Sigmoid colon (tissue), 7 donors: ENCODE measurements around the gene PYGO1. TPM values are rescaled to one million over a fixed set of nuclear protein-coding genes. Genes with fewer than 3 reads are reported as not detected.

Experiments
- DNase-seq: peaks from one replicate; pipeline ENCODE4 v3.0.0-alpha.2; 2019
- H3K27ac ChIP-seq, 4 donors: fragments of 200-600 bp; sonication (generic); one replicate each; pipeline ENCODE4 v1.5.1; 2016 to 2019; ENCODE audit warnings: mild to moderate bottlenecking in 1 of 4
- H3K27me3 ChIP-seq, 3 donors: fragments of 200-600 bp; sonication (generic); one replicate each; pipeline ENCODE4 v1.5.1; 2019; ENCODE audit warnings: mild to moderate bottlenecking in 1 of 3
- H3K36me3 ChIP-seq, 4 donors: fragments of 200-600 bp; sonication (generic); one replicate each; pipeline ENCODE4 v1.5.1; 2016 to 2019
- H3K4me1 ChIP-seq, 4 donors: fragments of 200-600 bp; sonication (generic); one replicate each; pipeline ENCODE4 v1.5.1; 2017 to 2019
- H3K4me3 ChIP-seq, 4 donors: fragments of 200-600 bp; sonication (generic); one replicate each; pipeline ENCODE4 v1.5.1; 2017 to 2019; ENCODE audit warnings: mild to moderate bottlenecking in 2 of 4, moderate library complexity in 1 of 4
- H3K9me3 ChIP-seq, 4 donors: fragments of 200-600 bp in 3 of 4; sonication (generic) in 3 of 4; one replicate each; pipeline versions ENCODE4 v1.5.1 to v1.6.1; 2013 to 2019
- EP300 ChIP-seq, 4 donors: sonication (generic); formaldehyde crosslinking; IDR thresholded peaks; one replicate each; pipeline ENCODE4 v1.6.1; 2017; ENCODE audit warnings: antibody characterized with exemption in 4 of 4
- POLR2A ChIP-seq, 2 donors: fragments of 450-650 bp; IDR thresholded peaks; one replicate each; pipeline ENCODE4 v1.6.1; 2016; ENCODE audit warnings: antibody characterized with exemption in 2 of 2, mild to moderate bottlenecking in 2 of 2, moderate library complexity in 2 of 2
- POLR2AphosphoS5 ChIP-seq, 4 donors: sonication (generic); formaldehyde crosslinking; IDR thresholded peaks; one replicate each; pipeline ENCODE4 v1.6.1; 2017; ENCODE audit warnings: antibody characterized with exemption in 4 of 4
- WGBS, 2 donors: extraction: QIAGEN DNeasy Blood & Tissue Kit; methylation state at CpG; one replicate each; pipeline ENCODE4 v1.1.7; 2013; 5-methylcytosine and 5-hydroxymethylcytosine counted together
- intact Hi-C: fragments of 100-400 bp; cut with DNase I; formaldehyde crosslinking; loops from one replicate; pipeline ENCODE4 v1.15.1; 2023
- polyA plus RNA-seq, 3 donors: library from polyadenylated mRNA; stranded (reverse); fragments of 200-250 nt; gene quantifications; one replicate each; pipeline ENCODE4 v1.2.3, GENCODE V29; 2013
- total RNA-seq, 4 donors: library from RNA; depleted of rRNA; stranded (reverse); fragments of >200 nt; gene quantifications; one replicate each; pipeline ENCODE4 v1.1.0, GENCODE V29; 2016
- TF ChIP-seq, protein P1 (sequence below), 4 experiments: fragments of 450-650 bp in 3 of 4; fragments of 200-600 bp in 1 of 4; IDR thresholded peaks; one replicate each; pipeline ENCODE4 v1.5.1; 2016 to 2019; ENCODE audit warnings: antibody characterized with exemption in 4 of 4, mild to moderate bottlenecking in 3 of 4, moderate library complexity in 2 of 4
- donor health status: healthy with polysubstance abuse.
- donor health status: Bipolar disorder and iron deficiency.
- donor health status: healthy.

Gene PYGO1
- total and polyA plus RNA-seq, 7 donors: under 0.01 to 20.7 (median 14.5) TPM

DNA sequence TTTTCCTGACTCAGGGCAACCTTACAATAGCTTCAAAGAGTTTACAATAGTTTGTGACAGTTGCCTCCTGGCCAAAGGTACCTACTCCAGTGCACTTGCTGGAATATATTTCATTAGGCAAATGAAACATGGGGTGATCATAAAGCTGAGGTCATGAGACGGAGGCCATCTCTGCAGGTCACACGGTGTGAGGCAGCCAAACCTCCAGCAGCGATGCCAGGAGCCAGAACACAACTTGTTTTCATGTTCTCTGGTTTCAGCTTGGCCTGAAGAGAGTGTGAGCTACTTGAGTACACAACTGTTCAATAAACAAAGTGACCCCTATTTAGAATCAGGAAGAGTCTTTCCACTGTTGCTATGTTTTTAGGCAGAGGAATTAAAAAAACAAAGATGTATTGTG, 42.7 kb upstream of the PYGO1 start:
- Histone ChIP-seq H3K27me3 (no peaks in the 10 kb centered on the region), H3K4me1 (no peaks in the 10 kb centered on the region), H3K27ac (no peak overlapping the region), H3K9me3 (no peaks in the 10 kb centered on the region), H3K36me3 (no peaks in the 10 kb centered on the region), H3K4me3 (no peak overlapping the region)
- intact Hi-C loops: no loop called here
- TF ChIP-seq POLR2AphosphoS5 (IDR thresholded peaks at IDR 0.05) (no peak), EP300 (IDR thresholded peaks at IDR 0.05) (no peak), POLR2A (IDR thresholded peaks at IDR 0.05) (no peak)
- TF ChIP-seq, protein P1, sequence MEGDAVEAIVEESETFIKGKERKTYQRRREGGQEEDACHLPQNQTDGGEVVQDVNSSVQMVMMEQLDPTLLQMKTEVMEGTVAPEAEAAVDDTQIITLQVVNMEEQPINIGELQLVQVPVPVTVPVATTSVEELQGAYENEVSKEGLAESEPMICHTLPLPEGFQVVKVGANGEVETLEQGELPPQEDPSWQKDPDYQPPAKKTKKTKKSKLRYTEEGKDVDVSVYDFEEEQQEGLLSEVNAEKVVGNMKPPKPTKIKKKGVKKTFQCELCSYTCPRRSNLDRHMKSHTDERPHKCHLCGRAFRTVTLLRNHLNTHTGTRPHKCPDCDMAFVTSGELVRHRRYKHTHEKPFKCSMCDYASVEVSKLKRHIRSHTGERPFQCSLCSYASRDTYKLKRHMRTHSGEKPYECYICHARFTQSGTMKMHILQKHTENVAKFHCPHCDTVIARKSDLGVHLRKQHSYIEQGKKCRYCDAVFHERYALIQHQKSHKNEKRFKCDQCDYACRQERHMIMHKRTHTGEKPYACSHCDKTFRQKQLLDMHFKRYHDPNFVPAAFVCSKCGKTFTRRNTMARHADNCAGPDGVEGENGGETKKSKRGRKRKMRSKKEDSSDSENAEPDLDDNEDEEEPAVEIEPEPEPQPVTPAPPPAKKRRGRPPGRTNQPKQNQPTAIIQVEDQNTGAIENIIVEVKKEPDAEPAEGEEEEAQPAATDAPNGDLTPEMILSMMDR (IDR thresholded peaks at IDR 0.05): no peak
- WGBS, 2 donors: 66 to 82% methylated on average over 3 of the region's 3 CpGs
- no peak for DNase-seq

DNA sequence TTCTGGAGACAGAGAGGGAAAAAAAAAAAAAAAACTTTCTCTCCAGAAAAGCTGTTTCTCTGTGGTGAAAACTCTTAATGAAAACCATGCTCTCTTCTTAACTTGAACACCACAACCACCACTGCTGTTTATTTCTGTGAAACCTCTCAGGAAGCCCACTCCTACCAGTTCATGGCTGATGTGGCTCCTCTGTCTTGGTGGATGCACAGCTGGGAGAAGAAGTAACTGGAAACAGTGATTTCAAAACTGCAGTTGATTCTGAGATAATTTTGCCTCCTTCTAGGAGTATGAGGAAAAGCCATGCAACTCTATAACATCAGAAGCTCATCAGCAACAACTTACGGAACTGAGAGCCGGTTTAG, 40.2 kb upstream of the PYGO1 start:
- DNase-seq: no peak
- H3K9me3 ChIP-seq: no peaks in the 10 kb centered on the region
- no peaks in the 10 kb centered on the region for H3K4me1 ChIP-seq
- H3K27me3 ChIP-seq: no peaks in the 10 kb centered on the region
- no peaks in the 10 kb centered on the region for H3K36me3 ChIP-seq
- WGBS, 2 donors: 97 to 98% methylated on average over 2 of the region's 2 CpGs
- H3K27ac ChIP-seq: no peak overlapping the region
- intact Hi-C loops: no loop called here
- H3K4me3 ChIP-seq: no peak overlapping the region
- no peak for TF ChIP-seq POLR2AphosphoS5 (IDR thresholded peaks at IDR 0.05)
- TF ChIP-seq, protein P1 (IDR thresholded peaks at IDR 0.05): no peak

DNA sequence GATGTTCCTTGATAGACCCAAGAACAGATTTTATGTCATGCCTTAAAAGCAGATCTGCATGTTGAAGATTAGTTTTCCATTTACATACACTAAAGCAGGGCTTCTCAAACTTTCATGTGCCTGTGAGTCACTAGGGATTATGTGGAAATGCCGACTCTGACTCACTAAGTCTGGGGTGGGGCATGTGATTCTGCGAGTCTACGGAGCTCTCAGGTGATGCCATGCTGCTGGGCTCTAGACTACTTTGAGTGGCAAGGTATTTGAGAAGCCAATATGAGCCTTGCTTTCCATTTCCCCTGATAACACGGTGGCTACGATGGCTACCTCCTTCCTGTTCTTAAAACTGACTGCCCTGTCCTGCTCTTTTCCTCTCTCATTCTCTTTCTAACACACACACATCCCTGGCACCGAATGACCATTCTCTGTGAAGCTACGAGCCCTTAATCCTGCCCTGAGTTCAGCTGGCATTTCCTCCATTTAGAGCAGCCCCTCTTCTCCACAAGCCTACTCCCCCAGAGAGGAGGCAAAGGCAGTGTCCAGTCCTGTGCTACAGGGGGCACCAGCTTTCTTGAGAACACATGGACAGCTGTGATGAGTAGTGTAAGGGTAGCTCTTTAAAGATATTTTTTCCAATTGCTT, 39.7 kb upstream of the PYGO1 start:
- 71 to 83% methylated on average over 7 of the region's 7 CpGs for WGBS, 2 donors
- no peak overlapping the region for H3K27ac ChIP-seq
- DNase-seq: no peak
- no peak overlapping the region for H3K4me3 ChIP-seq
- no peak for TF ChIP-seq EP300 (IDR thresholded peaks at IDR 0.05)
- no peak for TF ChIP-seq POLR2AphosphoS5 (IDR thresholded peaks at IDR 0.05)
- no peak for TF ChIP-seq POLR2A (IDR thresholded peaks at IDR 0.05)
- TF ChIP-seq, protein P1 (IDR thresholded peaks at IDR 0.05): no peak
- intact Hi-C loops: no loop called here
- no peaks in the 10 kb centered on the region for H3K27me3 ChIP-seq
- no peaks in the 10 kb centered on the region for H3K36me3 ChIP-seq
- no peaks in the 10 kb centered on the region for H3K9me3 ChIP-seq
- no peaks in the 10 kb centered on the region for H3K4me1 ChIP-seq

DNA sequence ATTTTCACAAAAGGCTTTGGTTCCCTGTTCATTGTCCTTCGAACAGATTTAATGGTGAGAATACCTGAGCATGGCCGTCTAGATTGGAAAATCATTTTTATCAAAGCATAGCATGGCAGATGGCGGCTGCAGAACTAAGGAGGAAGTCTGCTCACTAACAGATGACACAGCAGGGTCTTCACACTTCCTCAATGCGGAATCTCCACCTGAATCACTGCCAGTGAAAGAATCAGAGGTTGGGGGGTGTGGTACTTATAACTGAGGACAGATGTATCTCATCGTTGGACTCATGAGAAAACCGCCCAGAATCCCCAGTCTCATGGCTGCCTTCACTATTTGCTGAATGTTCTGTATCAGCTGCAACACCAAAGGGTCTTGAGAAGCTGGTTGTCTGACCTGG, 31.6 kb upstream of the PYGO1 start:
- no peaks in the 10 kb centered on the region for H3K9me3 ChIP-seq
- no peaks in the 10 kb centered on the region for H3K4me1 ChIP-seq
- no peaks in the 10 kb centered on the region for H3K36me3 ChIP-seq
- intact Hi-C loops: no loop called here
- TF ChIP-seq, protein P1 (IDR thresholded peaks at IDR 0.05): no peak
- no peak for TF ChIP-seq EP300 (IDR thresholded peaks at IDR 0.05)
- no peak for TF ChIP-seq POLR2AphosphoS5 (IDR thresholded peaks at IDR 0.05)
- no peak for TF ChIP-seq POLR2A (IDR thresholded peaks at IDR 0.05)
- no peaks in the 10 kb centered on the region for H3K27me3 ChIP-seq
- WGBS, 2 donors: 76 to 82% methylated on average over 6 of the region's 6 CpGs
- H3K4me3 ChIP-seq: no peak overlapping the region
- DNase-seq: no peak
- H3K27ac ChIP-seq: no peak overlapping the region

DNA sequence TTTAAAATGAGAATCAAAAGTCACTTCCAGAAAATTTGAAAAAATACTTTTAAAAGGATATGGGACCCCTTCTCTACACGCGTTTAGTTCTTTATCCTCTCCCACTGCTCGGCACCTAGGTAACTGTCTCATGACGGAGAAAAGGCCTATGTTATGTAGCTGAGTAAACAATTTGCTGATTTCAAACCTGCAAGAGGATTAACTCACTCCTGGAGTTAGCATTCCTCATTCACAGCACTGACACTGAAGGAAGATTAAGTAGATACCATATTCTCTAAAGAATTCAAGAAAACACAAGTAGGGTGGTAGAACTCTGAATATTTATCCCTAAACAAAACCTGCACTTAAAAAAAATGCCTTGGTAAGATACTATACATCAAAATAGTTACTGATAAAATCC, 30.2 kb upstream of the PYGO1 start:
- 86 to 94% methylated on average over 4 of the region's 4 CpGs for WGBS, 2 donors
- no peaks in the 10 kb centered on the region for H3K9me3 ChIP-seq
- intact Hi-C loops: no loop called here
- H3K4me3 ChIP-seq: no peak overlapping the region
- H3K27ac ChIP-seq: no peak overlapping the region
- TF ChIP-seq EP300 (IDR thresholded peaks at IDR 0.05): no peak
- TF ChIP-seq, protein P1 (IDR thresholded peaks at IDR 0.05): no peak
- TF ChIP-seq POLR2AphosphoS5 (IDR thresholded peaks at IDR 0.05): no peak
- TF ChIP-seq POLR2A (IDR thresholded peaks at IDR 0.05): no peak
- no peaks in the 10 kb centered on the region for H3K27me3 ChIP-seq
- H3K36me3 ChIP-seq: no peaks in the 10 kb centered on the region
- H3K4me1 ChIP-seq: no peaks in the 10 kb centered on the region
- DNase-seq: no peak
